G401.6 (cell line): ENCODE data around the gene MESP1.

Source experiments
- FAIRE-seq: peaks from 2 replicates; lab custom pipeline; 2012; peaks lifted over from hg19 to GRCh38; lab: Jason Lieb, UNC

Gene MESP1

DNA sequence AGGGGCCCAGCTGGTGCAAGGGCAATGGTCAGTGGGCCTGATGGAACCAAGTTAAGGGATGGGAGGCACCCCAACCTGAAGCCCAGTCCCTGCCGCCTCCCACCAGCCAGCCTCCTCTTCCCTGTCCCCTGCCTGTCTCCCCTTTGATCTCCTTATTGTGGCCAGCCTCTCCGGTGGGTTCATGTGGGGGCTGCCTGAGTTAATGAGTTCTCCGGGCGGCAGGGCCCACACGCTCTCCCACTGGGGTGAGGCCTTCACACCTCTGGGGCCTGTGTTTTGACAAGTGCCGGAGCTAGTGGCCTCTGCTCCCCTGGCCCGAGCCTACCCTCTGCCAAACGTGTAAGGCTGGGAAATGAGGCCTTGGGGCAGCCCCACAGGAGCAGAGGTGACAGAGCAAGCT is 7.2 kb upstream of the MESP1 start:
- FAIRE-seq = no peak

GRCh38 chr15:89756897-89757296 is 5.8 kb upstream of the MESP1 start:
- no peak for FAIRE-seq

DNA sequence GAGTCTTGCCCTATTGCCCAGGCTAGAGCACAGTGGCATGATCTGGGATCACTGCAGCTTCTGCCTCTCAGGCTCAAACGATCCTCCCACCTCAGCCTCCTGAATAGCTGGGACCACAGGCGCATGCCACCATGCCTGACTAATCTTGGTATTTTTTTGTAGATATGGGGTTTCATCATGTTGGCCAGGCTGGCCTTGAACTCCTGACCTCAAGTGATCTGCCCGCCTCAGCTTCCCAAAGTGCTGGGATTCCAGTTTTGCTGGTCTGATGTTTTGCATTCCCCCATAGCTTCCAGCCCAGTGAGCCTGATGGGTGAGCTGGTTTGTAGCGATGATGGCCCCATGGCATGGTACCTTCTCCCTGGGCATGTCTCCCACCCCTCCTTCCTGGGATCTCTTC is 4.7 kb upstream of the MESP1 start:
- no peak for FAIRE-seq

- no peak for FAIRE-seq
Observed at GRCh38 chr15:89754361-89755154, 3.5 kb upstream of the MESP1 start.

DNA sequence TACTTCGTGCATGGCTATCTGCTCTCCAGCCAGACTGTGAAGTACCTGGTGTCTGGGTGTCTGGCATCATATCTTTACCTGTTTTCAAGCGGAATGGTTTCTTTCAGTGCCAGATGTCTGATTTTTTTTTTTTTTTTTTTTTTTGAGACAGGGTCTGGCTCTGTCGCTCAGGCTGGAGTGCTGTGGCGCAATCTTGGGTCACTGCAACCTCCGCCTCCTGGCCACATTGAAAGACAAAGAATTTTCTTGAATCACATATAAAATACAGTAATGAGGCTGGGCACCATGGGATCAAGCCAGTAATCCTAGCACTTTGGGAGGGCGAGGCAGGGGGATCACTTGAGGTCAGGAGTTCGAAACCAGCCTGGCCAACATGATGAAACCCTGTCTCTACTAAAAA is 2.8 kb upstream of the MESP1 start:
- FAIRE-seq = no peak

- no peak for FAIRE-seq
Observed at GRCh38 chr15:89751748-89752147, 699 bp upstream of the MESP1 start.

GRCh38 chr15:89749951-89750559 is 994 bp downstream of the MESP1 start:
- FAIRE-seq = no peak

- FAIRE-seq = no peak
Observed at GRCh38 chr15:89749526-89749925, 1.5 kb downstream of the MESP1 start.

DNA sequence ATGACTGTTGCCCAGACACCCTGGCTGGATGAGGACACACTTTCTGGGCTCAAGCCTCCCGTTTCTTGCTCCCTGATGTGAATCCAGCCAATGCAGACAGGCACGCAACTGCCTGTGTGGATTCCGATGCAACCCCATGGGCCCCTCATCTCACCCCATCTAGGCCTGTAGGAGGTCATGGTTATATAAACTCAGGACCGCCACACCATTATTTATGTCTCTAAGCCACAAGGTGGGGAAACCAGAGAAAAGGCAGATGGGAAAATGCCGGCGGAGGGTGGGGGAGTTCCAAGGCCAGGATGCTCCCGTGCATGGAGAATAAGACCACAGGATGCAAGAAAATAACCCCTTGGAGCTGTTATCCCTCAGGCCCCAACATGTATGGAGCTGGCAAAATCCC is 2.0 kb downstream of the MESP1 start:
- no peak for FAIRE-seq

- FAIRE-seq = no peak
Observed at GRCh38 chr15:89747708-89748682, 3.1 kb downstream of the MESP1 start.

GRCh38 chr15:89746386-89746780 is 4.7 kb downstream of the MESP1 start:
- FAIRE-seq = no peak

DNA sequence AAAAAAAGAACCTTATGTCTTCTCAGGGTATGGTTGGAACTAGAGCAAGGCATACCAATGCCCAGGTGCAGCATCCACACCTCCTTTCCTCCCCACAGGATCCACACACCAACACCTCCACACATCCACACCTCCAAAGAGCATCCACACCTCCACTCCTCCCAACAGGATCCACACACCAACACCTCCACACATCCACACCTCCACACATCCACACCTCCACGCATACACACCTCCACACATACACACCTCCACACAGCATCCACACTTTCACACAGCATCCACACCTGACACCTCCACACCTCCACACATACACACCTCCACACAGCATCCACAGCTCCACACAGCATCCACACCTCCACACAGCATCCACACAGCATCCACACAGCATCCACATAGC is 5.3 kb downstream of the MESP1 start:
- FAIRE-seq = no peak

GRCh38 chr15:89745131-89745530 is 5.9 kb downstream of the MESP1 start:
- no peak for FAIRE-seq

DNA sequence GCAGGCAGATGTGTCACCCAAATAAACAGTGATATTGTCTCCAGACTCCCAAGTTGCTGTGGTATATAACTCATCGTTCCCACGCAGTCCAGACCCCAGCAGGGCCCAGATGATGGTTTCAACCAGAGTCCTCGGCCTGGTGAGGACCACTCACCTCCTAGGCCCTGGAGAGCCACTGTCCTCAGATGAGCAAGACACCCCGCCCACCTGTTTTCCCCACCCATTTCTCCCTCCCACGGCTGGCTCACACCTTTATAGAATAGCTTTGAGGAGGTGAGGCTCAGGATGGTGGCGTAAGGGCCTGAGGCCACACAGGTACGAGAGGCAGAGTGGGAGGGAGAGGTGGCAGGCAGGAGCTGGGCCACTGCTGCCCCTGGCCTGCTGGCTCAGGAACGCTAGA is 7.5 kb downstream of the MESP1 start:
- no peak for FAIRE-seq

GRCh38 chr15:89743011-89743410 is 8.0 kb downstream of the MESP1 start:
- FAIRE-seq = no peak

DNA sequence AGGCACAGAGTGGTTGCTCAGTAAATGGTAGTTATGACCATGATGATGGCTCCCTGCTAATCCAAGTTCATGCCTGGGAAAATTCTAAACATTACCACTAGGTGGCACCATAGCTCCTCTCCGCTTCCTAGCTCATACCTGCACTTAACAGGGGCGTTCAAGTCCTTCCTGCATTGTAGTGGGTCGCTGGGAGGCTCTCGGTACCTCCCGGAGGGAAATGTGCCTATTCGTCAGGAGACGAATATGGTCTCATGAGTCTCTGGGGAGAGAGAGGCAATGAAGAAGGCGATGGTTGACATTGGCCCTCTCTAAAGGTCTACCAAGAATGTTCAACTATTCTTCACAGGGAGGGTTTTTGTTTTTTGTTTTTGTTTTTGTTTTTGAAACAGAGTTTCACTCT is 10.9 kb downstream of the MESP1 start:
- peak; percentile 90 for FAIRE-seq

GRCh38 chr15:89735773-89736172 is 15.3 kb downstream of the MESP1 start:
- FAIRE-seq = no peak

GRCh38 chr15:89732451-89733172 is 18.4 kb downstream of the MESP1 start:
- FAIRE-seq = no peak

DNA sequence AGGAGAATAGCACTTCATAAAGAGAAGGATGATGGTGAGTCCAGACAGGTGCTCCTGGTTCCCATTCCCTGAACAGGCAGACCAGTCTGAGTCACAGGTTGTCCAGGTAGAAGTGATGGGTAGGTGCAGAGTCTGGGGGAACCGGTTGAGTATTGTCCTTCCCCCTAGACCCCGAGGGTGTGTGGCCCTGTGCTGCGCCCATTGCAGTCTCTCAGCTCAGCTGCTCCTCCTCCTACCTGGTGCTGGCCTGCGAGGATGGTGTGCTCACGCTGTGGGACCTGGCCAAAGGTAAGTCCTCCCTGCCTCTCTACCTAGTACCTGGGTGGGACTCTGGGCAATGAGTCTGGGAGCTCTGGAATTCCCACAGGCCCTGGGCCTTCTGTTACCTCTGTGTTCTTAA is 19.8 kb downstream of the MESP1 start:
- FAIRE-seq = no peak

DNA sequence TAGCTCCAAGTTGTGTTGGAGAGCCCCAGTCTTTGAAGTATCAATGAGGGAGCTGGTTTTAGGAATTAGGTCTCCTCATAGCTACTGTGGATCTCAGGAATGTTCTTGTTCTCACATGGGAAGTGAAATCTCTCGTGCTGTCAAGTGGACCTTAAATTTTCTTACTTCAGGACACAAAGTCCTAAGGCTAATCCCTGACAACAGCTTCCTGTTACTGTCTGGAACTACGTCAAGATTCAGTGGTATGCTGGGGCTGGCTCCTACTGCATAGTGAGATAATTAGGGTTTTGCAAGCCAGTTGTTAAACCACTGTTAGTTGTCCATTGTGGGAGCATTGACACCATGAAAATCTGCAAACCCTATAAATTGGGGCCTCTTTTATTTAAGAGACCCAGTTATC is 22.8 kb downstream of the MESP1 start:
- no peak for FAIRE-seq

- no peak for FAIRE-seq
Observed at GRCh38 chr15:89725064-89725463, 26.0 kb downstream of the MESP1 start.

DNA sequence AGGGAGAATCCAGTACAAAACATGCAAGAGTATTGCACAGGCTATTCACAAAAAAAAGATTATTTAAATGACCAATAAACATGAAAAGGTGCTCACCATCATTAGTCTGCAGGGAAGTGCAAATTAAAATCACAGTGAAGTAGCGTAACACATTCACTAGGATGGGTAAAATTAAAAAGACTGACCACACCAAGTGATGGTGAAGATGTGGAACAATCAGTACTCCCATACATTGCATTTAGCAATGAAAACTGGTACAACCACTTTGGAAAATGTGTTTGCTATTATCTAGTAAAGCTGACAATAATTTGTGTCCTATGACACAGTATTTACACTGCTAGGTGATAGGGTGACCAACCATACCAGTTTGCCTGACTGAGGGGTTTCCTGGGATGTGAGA is 26.4 kb downstream of the MESP1 start:
- FAIRE-seq = no peak
